Measurements from ENCODE around the gene ST3GAL6. TPM values are rescaled to one million over a fixed set of nuclear protein-coding genes. Genes with fewer than 3 reads are reported as not detected.

Gene ST3GAL6
- total and polyA plus RNA-seq, 2 of the 8 experiments (the other 6 are each of a cell fraction or from before 2014, with no cell fraction given): 3.3 to 6.1 TPM

GRCh38 chr3:98805571-98805970 is 42.4 kb downstream of the ST3GAL6 start:
- Histone ChIP-seq H3K23me2 (ENCODE audit: low read depth, low read length) (no peaks in the 10 kb centered on the region), H3K9ac (replicated peaks in 1 of 4; ENCODE audit: extremely low read depth in 1 of 4, low read depth in 3 of 4, low read length in 3 of 4) (no peak overlapping the region), H2BK5ac (ENCODE audit: low read depth, low read length) (no peak overlapping the region), H2BK15ac (ENCODE audit: low read length) (no peak overlapping the region), H3K4me2 (ENCODE audit: insufficient read depth in 1 of 2, low read depth in 2 of 2, low read length in 2 of 2) (no peak overlapping the region), H3K79me2 (ENCODE audit: control insufficient read depth in 1 of 2, insufficient read depth in 2 of 2, low read length in 2 of 2) (no peaks in the 10 kb centered on the region), H4K8ac (ENCODE audit: extremely low read depth, insufficient read depth, low read length) (no peak overlapping the region), H2BK120ac (replicated peaks; ENCODE audit: low read depth, low read length) (no peak overlapping the region), H3K14ac (ENCODE audit: insufficient read length) (no peak overlapping the region), H4K5ac (ENCODE audit: insufficient read length, low read depth, low read length) (no peak overlapping the region), H2BK12ac (ENCODE audit: low read depth, low read length) (no peak overlapping the region), H3K56ac (replicated peaks; ENCODE audit: insufficient read length, low read depth, low read length) (no peak overlapping the region), H3K23ac (ENCODE audit: insufficient read length) (no peak overlapping the region), H3K4me3 (ENCODE audit: extremely low read depth in 1 of 4, insufficient read depth in 2 of 4, low read depth in 3 of 4, low read length in 4 of 4) (no peak overlapping the region), H3K27me3 (replicated peaks in 1 of 4; ENCODE audit: control insufficient read depth in 3 of 4, extremely low read depth in 1 of 4, insufficient read depth in 3 of 4, low read length in 3 of 4) (no peaks in the 10 kb centered on the region), H2AK5ac (ENCODE audit: low read depth, low read length) (no peak overlapping the region), H3K4me1 (replicated peaks in 1 of 4; ENCODE audit: control insufficient read depth in 3 of 4, insufficient read depth in 4 of 4, low read length in 3 of 4) (no peaks in the 10 kb centered on the region), H2AFZ (ENCODE audit: low read length) (no peak overlapping the region), H4K20me1 (replicated peaks in 1 of 2; ENCODE audit: control insufficient read depth in 1 of 2, insufficient read depth in 2 of 2, low read length in 2 of 2) (no peaks in the 10 kb centered on the region), H3K27ac (ENCODE audit: low read depth, low read length) (no peak overlapping the region), H3K79me1 (ENCODE audit: low read depth, low read length) (no peaks in the 10 kb centered on the region), H3K9me3 (ENCODE audit: insufficient read depth in 2 of 2, low read depth in 1 of 2, low read length in 1 of 2) (no peaks in the 10 kb centered on the region), H3K36me3 (ENCODE audit: control insufficient read depth in 2 of 4, insufficient read depth in 4 of 4, low read length in 3 of 4) (peaks cover 6 to 46% (median 27%) of the 10 kb centered on the region in 4 experiments; a peak in 7 of 8 replicates), H4K91ac (replicated peaks; ENCODE audit: insufficient read length, low read length) (no peak overlapping the region), H3K18ac (ENCODE audit: extremely low read depth, low read length) (no peak overlapping the region), H2BK20ac (ENCODE audit: low read length) (no peak overlapping the region), H3K4ac (replicated peaks; ENCODE audit: insufficient read length, low read depth, low read length) (no peak overlapping the region)
- FAIRE-seq (no peak), DNase-seq (ENCODE audit: low read depth in 1 of 2, low spot score in 2 of 2) (no peak)
- ChIA-PET CTCF (ENCODE audit: partially characterized antibody) (interaction anchor here (0.7 to 1.9 kb wide), 3 partner anchors 203 to 768 kb away, joined by 3 to 6 read pairs (median 6); no protein-coding TSS in a partner anchor), POLR2A (ENCODE audit: partially characterized antibody) (no interaction called here)
- 90% methylated on average over 6 of the region's 6 CpGs; no CpG with 5 or more reads in 1 of the 2 experiments for WGBS, 2 experiments (ENCODE audit: extremely low coverage in 1 of 2, insufficient coverage in 1 of 2, insufficient read length in 1 of 2, insufficient replicate concordance in 2 of 2, low coverage in 1 of 2, low lambda C conversion rate in 2 of 2, missing lambda C conversion rate in 1 of 2)
- TF ChIP-seq SP2 (IDR thresholded peaks at IDR 0.05; ENCODE audit: low read length): no peak
- no peak for TF ChIP-seq POLR2A (IDR thresholded peaks at IDR 0.05; ENCODE audit: control extremely low read depth in 1 of 2, low read depth in 2 of 2, low read length in 2 of 2)
- no peak for TF ChIP-seq SP4 (IDR thresholded peaks at IDR 0.05; ENCODE audit: low read length)
- TF ChIP-seq TAF1 (IDR thresholded peaks at IDR 0.05; ENCODE audit: low read depth, low read length): no peak
- no peak for TF ChIP-seq BCL11A (IDR thresholded peaks at IDR 0.05; ENCODE audit: low read depth in 2 of 2, low read length in 2 of 2)
- no peak for TF ChIP-seq USF2 (IDR thresholded peaks at IDR 0.05; ENCODE audit: low read length)
- no peak for TF ChIP-seq SRF (IDR thresholded peaks at IDR 0.05; ENCODE audit: low read depth, low read length)
- TF ChIP-seq BACH1 (IDR thresholded peaks at IDR 0.05; ENCODE audit: low read length): no peak
- no peak for TF ChIP-seq BRCA1 (IDR thresholded peaks at IDR 0.05; ENCODE audit: low read depth, low read length)
- TF ChIP-seq MAX (IDR thresholded peaks at IDR 0.05): no peak
- no peak for TF ChIP-seq ASH2L (IDR thresholded peaks at IDR 0.05; ENCODE audit: low read length)
- TF ChIP-seq EGR1 (IDR thresholded peaks at IDR 0.05; ENCODE audit: borderline replicate concordance, low read depth, low read length): no peak
- TF ChIP-seq TBP (IDR thresholded peaks at IDR 0.05; ENCODE audit: low read depth, low read length): no peak
- TF ChIP-seq JUND (IDR thresholded peaks at IDR 0.05; ENCODE audit: low read length): no peak
- TF ChIP-seq HDAC2 (IDR thresholded peaks at IDR 0.05; ENCODE audit: borderline replicate concordance in 1 of 2, low read depth in 2 of 2, low read length in 2 of 2): no peak
